ENCODE data around the gene ABTB2.

DNA sequence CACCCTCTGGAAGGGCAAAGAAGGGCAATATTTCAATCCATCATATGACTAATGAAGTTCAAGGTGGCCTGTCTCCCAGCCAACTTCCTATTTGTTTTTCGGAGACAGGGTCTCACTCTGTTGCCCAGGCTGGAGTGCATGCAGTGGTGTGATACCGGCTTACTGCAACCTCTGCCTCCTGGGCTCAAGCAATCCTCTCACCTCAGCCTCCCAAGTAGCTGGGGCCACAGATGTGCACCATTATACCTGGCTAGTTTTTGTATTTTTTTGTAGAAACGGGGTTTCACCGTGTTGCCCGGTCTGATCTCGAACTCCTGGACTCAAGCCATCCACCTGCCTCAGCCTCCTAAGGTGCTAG is 13.4 kb downstream of the ABTB2 start:
- TF ChIP-seq, protein P1, sequence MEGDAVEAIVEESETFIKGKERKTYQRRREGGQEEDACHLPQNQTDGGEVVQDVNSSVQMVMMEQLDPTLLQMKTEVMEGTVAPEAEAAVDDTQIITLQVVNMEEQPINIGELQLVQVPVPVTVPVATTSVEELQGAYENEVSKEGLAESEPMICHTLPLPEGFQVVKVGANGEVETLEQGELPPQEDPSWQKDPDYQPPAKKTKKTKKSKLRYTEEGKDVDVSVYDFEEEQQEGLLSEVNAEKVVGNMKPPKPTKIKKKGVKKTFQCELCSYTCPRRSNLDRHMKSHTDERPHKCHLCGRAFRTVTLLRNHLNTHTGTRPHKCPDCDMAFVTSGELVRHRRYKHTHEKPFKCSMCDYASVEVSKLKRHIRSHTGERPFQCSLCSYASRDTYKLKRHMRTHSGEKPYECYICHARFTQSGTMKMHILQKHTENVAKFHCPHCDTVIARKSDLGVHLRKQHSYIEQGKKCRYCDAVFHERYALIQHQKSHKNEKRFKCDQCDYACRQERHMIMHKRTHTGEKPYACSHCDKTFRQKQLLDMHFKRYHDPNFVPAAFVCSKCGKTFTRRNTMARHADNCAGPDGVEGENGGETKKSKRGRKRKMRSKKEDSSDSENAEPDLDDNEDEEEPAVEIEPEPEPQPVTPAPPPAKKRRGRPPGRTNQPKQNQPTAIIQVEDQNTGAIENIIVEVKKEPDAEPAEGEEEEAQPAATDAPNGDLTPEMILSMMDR (conservative IDR thresholded peaks at IDR 0.05; ENCODE audit: low read depth, low read length): no peak
- no peak for TF ChIP-seq EZH2 (IDR thresholded peaks at IDR 0.05; ENCODE audit: borderline replicate concordance, low read depth, low read length, poor library complexity, severe bottlenecking)

Measured in A673 (cell line).